Diencephalon (tissue), 1 donor: ENCODE results near the gene MAGEA9B. TPM values are rescaled to one million over a fixed set of nuclear protein-coding genes. Genes with fewer than 3 reads are reported as not detected.

Experiments used
- total RNA-seq: library from RNA; depleted of rRNA; stranded (reverse); fragments of >200 nt; gene quantifications from one replicate; pipeline ENCODE4 v1.2.3, GENCODE V29; 2014

Gene MAGEA9B, protein sequence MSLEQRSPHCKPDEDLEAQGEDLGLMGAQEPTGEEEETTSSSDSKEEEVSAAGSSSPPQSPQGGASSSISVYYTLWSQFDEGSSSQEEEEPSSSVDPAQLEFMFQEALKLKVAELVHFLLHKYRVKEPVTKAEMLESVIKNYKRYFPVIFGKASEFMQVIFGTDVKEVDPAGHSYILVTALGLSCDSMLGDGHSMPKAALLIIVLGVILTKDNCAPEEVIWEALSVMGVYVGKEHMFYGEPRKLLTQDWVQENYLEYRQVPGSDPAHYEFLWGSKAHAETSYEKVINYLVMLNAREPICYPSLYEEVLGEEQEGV
- not detected for total RNA-seq

DNA sequence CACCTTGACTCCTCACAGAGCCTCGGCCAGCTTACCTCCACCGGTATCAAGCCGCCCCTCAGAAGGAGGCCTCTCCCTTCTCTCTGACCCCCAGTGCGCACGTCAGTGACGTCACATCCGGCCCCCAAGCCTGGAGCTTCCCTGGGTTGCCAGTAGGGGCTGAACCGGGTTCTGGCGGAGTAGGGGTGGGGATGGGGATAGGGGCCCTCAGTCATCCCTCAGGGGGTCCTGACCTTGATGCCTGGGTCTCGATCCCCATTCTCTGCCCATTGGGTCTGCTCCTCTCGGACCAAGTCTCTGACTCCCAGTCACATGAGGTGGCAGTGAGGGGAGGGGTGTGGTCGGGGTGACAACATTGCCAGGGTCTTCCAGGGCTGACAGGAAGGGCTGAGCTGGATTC, at the start of gene MAGEA9B:
MAGEA9B (minus strand) TSS at position 101 of the 400 bp plus-strand sequence. CDS start 4,280 bp downstream, outside the sequence.

DNA sequence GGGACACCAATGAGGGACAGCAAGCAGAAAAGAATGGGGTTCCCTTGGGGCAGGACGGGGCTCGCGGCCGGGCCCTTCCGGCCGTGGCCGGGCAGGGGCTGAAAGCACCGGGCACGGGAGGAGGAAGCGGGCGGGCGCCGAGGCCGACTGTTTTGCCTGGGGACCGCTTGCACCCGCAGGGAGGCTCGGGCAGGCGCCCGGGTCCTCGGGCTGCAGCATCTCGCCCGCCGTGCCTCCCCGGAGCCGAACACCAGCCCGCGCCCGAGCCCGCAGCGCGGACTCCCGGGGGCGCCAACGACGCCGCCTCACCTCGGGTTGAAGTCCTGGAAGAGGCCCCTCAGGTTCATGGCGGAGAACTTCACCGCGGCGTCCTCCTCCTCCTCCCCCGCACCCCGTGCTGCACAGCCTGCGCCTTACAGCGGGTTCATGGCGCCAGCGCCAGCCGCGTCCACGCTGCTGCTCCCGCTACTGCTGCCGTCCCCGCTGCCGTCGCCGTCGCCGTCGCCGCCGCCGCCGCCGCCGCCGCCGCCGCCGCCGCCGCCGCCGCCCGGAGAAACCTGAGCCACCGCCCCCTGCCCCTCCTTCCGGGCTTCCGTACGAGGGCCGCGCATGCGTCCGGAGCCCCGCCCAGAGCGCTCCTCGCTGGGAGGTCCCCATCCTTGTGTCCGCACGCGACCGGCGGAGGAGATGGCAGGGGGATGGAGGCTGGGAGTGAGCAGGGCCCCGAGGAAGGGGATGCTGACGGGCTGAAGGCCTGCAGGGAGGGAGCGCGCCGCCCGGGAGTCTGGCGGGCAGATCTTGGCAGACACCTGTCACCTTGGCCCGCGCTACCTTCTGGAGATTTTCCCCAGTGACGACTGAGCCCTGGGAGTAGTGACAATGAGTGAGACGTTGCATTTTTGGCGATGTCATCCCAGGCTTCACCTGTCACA, 44.2 kb upstream of the MAGEA9B start, which contains the start of gene TMEM185A:
TMEM185A (minus strand) TSS at position 559 of the 932 bp plus-strand sequence; CDS start at position 347, 212 bp downstream.

DNA sequence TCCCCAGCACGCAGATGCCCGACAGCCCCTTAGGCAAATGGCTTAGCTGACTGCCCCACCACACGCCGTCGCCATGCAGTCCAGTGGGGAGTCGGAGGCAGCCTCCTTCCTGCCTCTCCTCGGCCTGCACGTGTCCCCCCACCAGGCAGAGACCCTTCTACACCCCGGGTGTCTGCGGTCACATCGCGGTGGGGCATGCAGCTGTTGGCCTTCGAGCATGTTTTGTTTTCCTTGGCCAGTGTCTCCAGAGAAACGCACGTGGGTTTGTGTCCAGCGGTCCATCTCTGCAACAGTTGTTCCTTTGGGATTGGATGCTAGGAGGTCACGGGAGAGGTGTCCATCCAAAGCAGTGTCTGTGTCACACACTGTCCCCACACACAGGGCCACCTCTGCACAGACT, 8.0 kb upstream of the MAGEA9B start, which contains the start of gene HSFX2:
HSFX2 (minus strand) TSS at position 101 of the 400 bp plus-strand sequence. CDS start 614 bp downstream, outside the sequence.

DNA sequence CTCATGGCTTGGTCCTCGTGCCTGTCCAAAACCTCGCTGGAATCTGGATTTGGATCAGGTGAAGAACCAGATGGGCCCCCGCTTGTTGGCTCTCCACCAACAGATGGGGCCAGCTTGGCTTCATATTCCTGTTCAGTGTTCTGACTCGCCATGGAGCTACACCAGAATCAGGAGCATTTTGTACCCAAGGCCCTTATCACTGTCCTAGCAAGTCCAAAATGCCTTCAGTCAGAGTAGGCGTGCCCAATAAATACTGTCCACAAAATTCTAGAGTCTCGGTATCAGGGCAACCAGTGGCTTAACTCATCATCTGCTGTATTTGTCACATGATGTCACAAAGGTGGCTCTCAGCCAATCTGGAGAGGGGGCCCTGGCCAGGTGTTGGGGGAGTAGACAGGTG, 37.6 kb downstream of the MAGEA9B start, which contains the start of gene HSFX3:
HSFX3 (minus strand) TSS at position 224 of the 400 bp plus-strand sequence; CDS start at position 152, 72 bp downstream.

DNA sequence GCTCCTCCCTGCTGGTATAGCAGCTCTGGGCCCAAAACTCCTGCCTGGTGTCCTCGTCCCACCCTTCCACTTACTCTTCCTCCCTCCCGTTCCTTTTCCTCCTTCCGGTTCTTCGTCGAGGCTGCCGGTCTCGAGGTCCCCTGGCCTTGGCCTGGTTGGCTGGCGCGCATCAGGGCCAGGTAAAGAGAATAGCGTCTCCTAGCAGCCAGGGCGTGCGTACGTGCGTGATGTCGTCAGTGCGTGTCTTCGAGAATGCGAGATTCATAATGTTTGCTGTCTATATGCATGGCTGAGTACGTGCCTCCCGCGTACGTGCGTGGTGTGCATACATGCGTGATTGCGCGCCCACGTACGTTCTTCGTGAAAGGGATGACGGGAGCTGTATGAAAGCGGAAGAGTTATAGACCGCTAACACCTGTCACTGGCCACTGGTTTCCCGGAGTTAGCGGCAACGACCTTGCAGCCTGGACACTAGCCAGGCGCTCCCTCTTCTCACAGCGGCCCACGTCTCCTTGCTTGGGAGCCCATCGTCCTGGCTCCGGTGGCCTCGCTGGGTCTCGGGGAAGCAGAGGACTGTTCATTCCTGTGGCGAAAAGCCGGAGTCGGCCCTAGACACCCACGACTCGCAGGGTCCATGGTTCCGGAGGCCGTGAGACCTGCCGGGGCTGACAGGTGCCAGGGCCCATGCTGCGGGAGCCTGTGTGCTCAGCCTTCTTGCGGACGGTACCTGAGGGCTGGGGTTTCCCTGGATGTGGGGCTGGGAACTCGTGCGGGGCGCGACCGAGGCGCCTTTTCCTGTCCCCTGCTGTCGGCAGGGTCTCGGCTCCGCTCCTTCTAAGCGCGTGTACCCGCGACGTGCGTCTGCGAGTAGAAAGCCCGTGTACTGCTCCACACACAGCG, 46.4 kb downstream of the MAGEA9B start, which contains the start of gene EOLA1:
EOLA1 (plus strand) TSS at position 392 of the 900 bp plus-strand sequence. CDS start 4,619 bp downstream, outside the sequence.

Other genes with a start within 250 kb of the MAGEA9B start
- 176 TPM for gene IDS, start 82.2 kb downstream of the MAGEA9B start, total RNA-seq
- 13.4 TPM for gene EOLA1, start 46.4 kb downstream of the MAGEA9B start, total RNA-seq
- not detected for gene HSFX3, start 37.5 kb downstream of the MAGEA9B start, total RNA-seq
- gene HSFX2, start 7.9 kb upstream of the MAGEA9B start, total RNA-seq, result 1.4 TPM
- gene TMEM185A, start 44.3 kb upstream of the MAGEA9B start, total RNA-seq, result 37.1 TPM
- gene MAGEA11, start 124.6 kb upstream of the MAGEA9B start, total RNA-seq, result not detected
- 2.3 TPM for gene HSFX1, start 186.6 kb upstream of the MAGEA9B start, total RNA-seq
- not detected for gene MAGEA9, start 194.5 kb upstream of the MAGEA9B start, total RNA-seq